ENCODE results near the gene KIAA1191. TPM values are rescaled to one million over a fixed set of nuclear protein-coding genes. Genes with fewer than 3 reads are reported as not detected.

Gene KIAA1191
- total RNA-seq, 1 experiment from 2014 or later, result 92.7 TPM

GRCh38 chr5:176388444-176389134 is 27.0 kb upstream of the KIAA1191 start, which contains the start of the genes HIGD2A and NOP16:
Gene HIGD2A, plus strand, starts transcription at chr5:176388751. Its CDS starts 69 bp downstream, at chr5:176388820.
Gene NOP16, minus strand, starts transcription at chr5:176388598. Its CDS starts 59 bp downstream, at chr5:176388539.
- DNase-seq (ENCODE audit: low spot score), result peak; percentile 99
- H3K4me1 Mint-ChIP-seq, result peaks cover 19% of the 10 kb centered on the region
- peak within 1 kb of the TSS; percentile 100 for H3K27ac Mint-ChIP-seq
- ChIA-PET CTCF (interaction anchor here (1.0 to 2.6 kb wide), 5 partner anchors 16 to 659 kb away, joined by 3 to 12 read pairs (median 8); partner anchors contain the start of genes CLTB, FAF2 and RNF44), POLR2A (interaction anchor here (0.8 to 2.0 kb wide), 2 partner anchors 148 to 154 kb away, joined by 3 to 5 read pairs; partner anchors contain the start of gene RNF44)
- peak within 1 kb of the TSS; percentile 99 for H3K4me3 Mint-ChIP-seq
- peak; percentile 92 for ATAC-seq
- no peaks in the 10 kb centered on the region for H3K9me3 Mint-ChIP-seq
- no peaks in the 10 kb centered on the region; the same call in 1 of the 2 replicates for H3K27me3 Mint-ChIP-seq (ENCODE audit: low read depth)
- peaks cover 30% of the 10 kb centered on the region for H3K36me3 Mint-ChIP-seq
- TF ChIP-seq ARID4B (CRISPR knock-in tag; IDR thresholded peaks at IDR 0.05; ENCODE audit: borderline replicate concordance), result peak; percentile 85; the same call in 1 of the 2 replicates
- TF ChIP-seq STAT6 (CRISPR knock-in tag; conservative IDR thresholded peaks at IDR 0.05; ENCODE audit: low read depth), result no peak
- 0 out of 2 replicates have a peak, but pooled peaks have one; percentile 5 for TF ChIP-seq ZNF532 (CRISPR knock-in tag; IDR thresholded peaks at IDR 0.05; ENCODE audit: borderline replicate concordance)
- TF ChIP-seq CDX4 (CRISPR knock-in tag; IDR thresholded peaks at IDR 0.05; ENCODE audit: borderline replicate concordance), result no peak
- TF ChIP-seq ZBTB21 (CRISPR knock-in tag; IDR thresholded peaks at IDR 0.05; ENCODE audit: borderline replicate concordance), result no peak
- no peak for TF ChIP-seq AR (CRISPR knock-in tag; IDR thresholded peaks at IDR 0.05)
- TF ChIP-seq HMGXB4 (CRISPR knock-in tag; IDR thresholded peaks at IDR 0.05), result 0 out of 2 replicates have a peak, but pooled peaks have one; percentile 6
- no peak for TF ChIP-seq ZNF671 (CRISPR knock-in tag; IDR thresholded peaks at IDR 0.05)
- no peak for TF ChIP-seq IRF1 (CRISPR knock-in tag; IDR thresholded peaks at IDR 0.05)
- TF ChIP-seq SP1 (CRISPR knock-in tag; conservative IDR thresholded peaks at IDR 0.05), result peak; percentile 85
- TF ChIP-seq MYBL2 (CRISPR knock-in tag; IDR thresholded peaks at IDR 0.05), result peak; percentile 66
- 0 out of 2 replicates have a peak, but pooled peaks have one; percentile 0 for TF ChIP-seq CBFB (CRISPR knock-in tag; IDR thresholded peaks at IDR 0.05; ENCODE audit: low read depth)
- no peak for TF ChIP-seq ATF2 (CRISPR knock-in tag; IDR thresholded peaks at IDR 0.05; ENCODE audit: borderline replicate concordance, low read depth)
- no peak for TF ChIP-seq ATF3 (CRISPR knock-in tag; conservative IDR thresholded peaks at IDR 0.05)
- TF ChIP-seq CREB1 (CRISPR knock-in tag; IDR thresholded peaks at IDR 0.05), result no peak

Data from WTC11 (cell line).